Gastrocnemius medialis (tissue), 4 donors: ENCODE results near the gene HUS1B. TPM values are rescaled to one million over a fixed set of nuclear protein-coding genes. Genes with fewer than 3 reads are reported as not detected.

ENCODE experiments used
- ATAC-seq, 2 donors: fragments of 150-250 bp; one replicate each; pipeline ENCODE4 v1.9.1; 2016
- DNase-seq, 2 donors: peaks; one replicate each; pipeline ENCODE4 v3.0.0-alpha.2; 2019
- H3K27ac ChIP-seq, 4 donors: fragments of 200-600 bp; sonication (generic); 1 replicate in 1 of 4; 2 replicates in 3 of 4; pipeline ENCODE4 v1.5.1; 2016 to 2018; ENCODE audit warnings: mild to moderate bottlenecking in 2 of 4, moderate library complexity in 1 of 4
- H3K27me3 ChIP-seq, 3 donors: fragments of 200-600 bp; sonication (generic) in 2 of 3; 1 replicate in 1 of 3; 2 replicates in 2 of 3; pipeline versions ENCODE4 v1.5.1 to v1.6.0; 2016 to 2019; ENCODE audit warnings: mild to moderate bottlenecking in 1 of 3, moderate library complexity in 1 of 3
- H3K36me3 ChIP-seq, 2 donors: fragments of 200-600 bp; sonication (generic) in 1 of 2; one replicate each; pipeline ENCODE4 v1.5.1; 2017 to 2018
- H3K4me1 ChIP-seq, 2 donors: fragments of 200-600 bp; sonication (generic) in 1 of 2; one replicate each; pipeline ENCODE4 v1.5.1; 2016 to 2017; ENCODE audit warnings: mild to moderate bottlenecking in 2 of 2
- H3K4me3 ChIP-seq, 4 donors: fragments of 200-600 bp; sonication (generic) in 3 of 4; 1 replicate in 1 of 4; 2 replicates in 3 of 4; pipeline ENCODE4 v1.5.1; 2016 to 2019; ENCODE audit warnings: mild to moderate bottlenecking in 2 of 4
- H3K9me3 ChIP-seq, 3 donors: fragments of 200-600 bp; sonication (generic) in 2 of 3; 1 replicate in 1 of 3; 2 replicates in 2 of 3; pipeline ENCODE4 v1.5.1; 2016 to 2019
- CTCF ChIP-seq, 5 experiments: fragments of 450-650 bp in 3 of 5; fragments of 200-600 bp in 2 of 5; sonication (generic) in 2 of 5; IDR thresholded peaks in 4 of 5; conservative IDR thresholded peaks in 1 of 5; 1 replicate in 4 of 5; 2 replicates in 1 of 5; pipeline ENCODE4 v1.5.1; 2016 to 2019; ENCODE audit warnings: antibody characterized with exemption in 5 of 5, mild to moderate bottlenecking in 3 of 5, moderate library complexity in 3 of 5
- POLR2A ChIP-seq, 2 donors: fragments of 450-650 bp; IDR thresholded peaks; one replicate each; pipeline ENCODE4 v1.6.1; 2017; ENCODE audit warnings: antibody characterized with exemption in 2 of 2, mild to moderate bottlenecking in 2 of 2, moderate library complexity in 2 of 2
- in situ Hi-C, 4 donors: fragments of 200-750 bp; cut with MboI; loops; one replicate each; pipeline versions ENCODE4 v1.15.0 to v1.8.0; 2017; ENCODE audit warnings: low sequenced_read_pairs in 4 of 4
- intact Hi-C: fragments of 100-400 bp; cut with DNase I; formaldehyde crosslinking; loops from one replicate; pipeline ENCODE4 v1.15.1; 2023; ENCODE audit warnings: low total_unique reads
- total RNA-seq, 4 donors: library from RNA; depleted of rRNA; stranded (reverse); fragments of >200 nt; gene quantifications; one replicate each; pipeline versions ENCODE4 v1.1.0 to v1.2.3, GENCODE V29; 2016

The HUS1B gene
- total RNA-seq, 4 donors from 2014 or later: 0.97 TPM; not detected in 3

GRCh38 chr6:633611-634010 lies 23.3 kb downstream of the HUS1B start:
- Histone ChIP-seq H3K27me3 (no peaks in the 10 kb centered on the region), H3K9me3 (no peaks in the 10 kb centered on the region), H3K36me3 (peaks cover 0 to 19% of the 10 kb centered on the region in 2 donors), H3K4me1 (no peaks in the 10 kb centered on the region), H3K27ac (no peak overlapping the region), H3K4me3 (no peak overlapping the region)
- no peak for ATAC-seq
- in situ Hi-C loops: no loop called here
- intact Hi-C loops: no loop called here
- TF ChIP-seq POLR2A (IDR thresholded peaks at IDR 0.05): no peak
- TF ChIP-seq CTCF (IDR thresholded peaks at IDR 0.05 in 4 of 5, conservative IDR thresholded peaks at IDR 0.05 in 1 of 5): no peak
- DNase-seq: no peak

GRCh38 chr6:628766-629165 lies 28.1 kb downstream of the HUS1B start:
- ATAC-seq: no peak

GRCh38 chr6:626236-626635 lies 30.7 kb downstream of the HUS1B start:
- DNase-seq (peak; percentile 12 to 59), ATAC-seq (peak; percentile 80 to 93)
- Histone ChIP-seq H3K36me3 (peaks cover 0 to 11% of the 10 kb centered on the region in 2 donors), H3K27me3 (no peaks in the 10 kb centered on the region), H3K4me1 (peaks cover 0 to 7% of the 10 kb centered on the region in 2 donors), H3K9me3 (no peaks in the 10 kb centered on the region), H3K27ac (no peak overlapping the region), H3K4me3 (no peak overlapping the region)
- TF ChIP-seq POLR2A (IDR thresholded peaks at IDR 0.05) (no peak), CTCF (IDR thresholded peaks at IDR 0.05 in 4 of 5, conservative IDR thresholded peaks at IDR 0.05 in 1 of 5) (no peak)
- in situ Hi-C loops (no loop called here), intact Hi-C loops (no loop called here)

More at GRCh38 chr6:628766-629165, 28.1 kb downstream of the HUS1B start:
- TF ChIP-seq CTCF (IDR thresholded peaks at IDR 0.05 in 4 of 5, conservative IDR thresholded peaks at IDR 0.05 in 1 of 5): no peak
- TF ChIP-seq POLR2A (IDR thresholded peaks at IDR 0.05): no peak
- Histone ChIP-seq H3K9me3 (no peaks in the 10 kb centered on the region), H3K36me3 (peaks cover 0 to 11% of the 10 kb centered on the region in 2 donors), H3K4me3 (no peak overlapping the region), H3K4me1 (peaks cover 0 to 7% of the 10 kb centered on the region in 2 donors), H3K27ac (no peak overlapping the region), H3K27me3 (no peaks in the 10 kb centered on the region)
- intact Hi-C loops: no loop called here
- in situ Hi-C loops: no loop called here
- no peak for DNase-seq

GRCh38 chr6:624979-625378 lies 31.9 kb downstream of the HUS1B start:
- intact Hi-C loops: no loop called here
- peaks cover 0 to 7% of the 10 kb centered on the region in 2 donors for H3K4me1 ChIP-seq
- no peak for TF ChIP-seq CTCF (IDR thresholded peaks at IDR 0.05 in 4 of 5, conservative IDR thresholded peaks at IDR 0.05 in 1 of 5)
- no peak for TF ChIP-seq POLR2A (IDR thresholded peaks at IDR 0.05)
- no peak for DNase-seq
- H3K4me3 ChIP-seq: no peak overlapping the region
- peaks cover 0 to 11% of the 10 kb centered on the region in 2 donors for H3K36me3 ChIP-seq
- in situ Hi-C loops: no loop called here
- no peaks in the 10 kb centered on the region for H3K9me3 ChIP-seq
- H3K27ac ChIP-seq: no peak overlapping the region
- no peaks in the 10 kb centered on the region for H3K27me3 ChIP-seq
- no peak for ATAC-seq

- in situ Hi-C loops: no loop called here
- no peak for ATAC-seq
- intact Hi-C loops: no loop called here
Observed at GRCh38 chr6:622462-622861, 34.4 kb downstream of the HUS1B start.

More at GRCh38 chr6:622462-622861, 34.4 kb downstream of the HUS1B start:
- TF ChIP-seq CTCF (IDR thresholded peaks at IDR 0.05 in 4 of 5, conservative IDR thresholded peaks at IDR 0.05 in 1 of 5) (no peak), POLR2A (IDR thresholded peaks at IDR 0.05) (no peak)
- no peak for DNase-seq
- Histone ChIP-seq H3K4me3 (no peak overlapping the region), H3K27me3 (no peaks in the 10 kb centered on the region), H3K9me3 (no peaks in the 10 kb centered on the region), H3K36me3 (no peaks in the 10 kb centered on the region), H3K27ac (no peak overlapping the region), H3K4me1 (peaks cover 3 to 10% of the 10 kb centered on the region in 2 donors)
